Left ventricle myocardium superior (tissue), 1 donor: Measurements from ENCODE around the gene TMED6. TPM values are rescaled to one million over a fixed set of nuclear protein-coding genes. Genes with fewer than 3 reads are reported as not detected.
A peak's percentile ranks its signal among the peaks of the same experiment; 100 is the strongest.

Experiments used
- ATAC-seq: fragments of 200-7000 bp; cut with Tn5 transposase; one replicate; pipeline ENCODE4 v1.9.1; 2020; ENCODE audit warnings: mild to moderate bottlenecking, moderate library complexity
- DNase-seq: peaks from one replicate; pipeline ENCODE4 v3.0.0-alpha.2; 2020
- intact Hi-C: fragments of 100-400 bp; cut with micrococcal nuclease; formaldehyde crosslinking; loops from one replicate; pipeline ENCODE4 v1.11.0; 2022
- total RNA-seq: library from RNA; stranded (reverse); fragmentation: NEBNext Ultra II Directional; extraction: Animal tissue kit (Norgen Biotek cat#: 25700); gene quantifications from one replicate; pipeline ENCODE4 v1.2.1, GENCODE V29; 2021
- donor health status: DM: no; HTN: yes; CAD: no; lungs with severe emphysema.

TMED6 gene
- total RNA-seq, 1 donor from 2014 or later: not detected

GRCh38 chr16:69327585-69328310 is 23.8 kb downstream of the TMED6 start:
- intact Hi-C loops: no loop called here
- DNase-seq: no peak
- no peak for ATAC-seq

GRCh38 chr16:69326172-69326873 is 25.3 kb downstream of the TMED6 start:
- intact Hi-C loops: no loop called here
- DNase-seq (no peak), ATAC-seq (no peak)

- intact Hi-C loops: no loop called here
- DNase-seq (no peak), ATAC-seq (no peak)
Measured at GRCh38 chr16:69325784-69326171, 25.8 kb downstream of the TMED6 start.

- intact Hi-C loops: no loop called here
- DNase-seq (no peak), ATAC-seq (no peak)
Measured at GRCh38 chr16:69324585-69325253, 26.9 kb downstream of the TMED6 start.

- ATAC-seq: peak; percentile 71
- intact Hi-C loops: no loop called here
- peak; percentile 82 for DNase-seq
Measured at GRCh38 chr16:69324013-69324531, 27.5 kb downstream of the TMED6 start.

- intact Hi-C loops: no loop called here
- ATAC-seq (no peak), DNase-seq (no peak)
Measured at GRCh38 chr16:69323415-69323814, 28.2 kb downstream of the TMED6 start.

GRCh38 chr16:69322343-69322742 is 29.2 kb downstream of the TMED6 start:
- ATAC-seq: no peak
- no peak for DNase-seq
- intact Hi-C loops: no loop called here

GRCh38 chr16:69321080-69321479 is 30.5 kb downstream of the TMED6 start:
- ATAC-seq (no peak), DNase-seq (no peak)
- intact Hi-C loops: no loop called here

- no peak for DNase-seq
- ATAC-seq: no peak
- intact Hi-C loops: no loop called here
Measured at GRCh38 chr16:69320740-69321073, 30.9 kb downstream of the TMED6 start.

GRCh38 chr16:69319826-69320739 is 31.5 kb downstream of the TMED6 start:
- intact Hi-C loops: no loop called here
- ATAC-seq: no peak
- no peak for DNase-seq

GRCh38 chr16:69319381-69319780 is 32.2 kb downstream of the TMED6 start:
- intact Hi-C loops: no loop called here
- ATAC-seq: no peak
- DNase-seq: no peak

- ATAC-seq (no peak), DNase-seq (no peak)
- intact Hi-C loops: no loop called here
Measured at GRCh38 chr16:69318911-69319289, 32.7 kb downstream of the TMED6 start.

GRCh38 chr16:69318177-69318910 is 33.2 kb downstream of the TMED6 start:
- intact Hi-C loops: no loop called here

GRCh38 chr16:69316595-69317034 is 35.0 kb downstream of the TMED6 start:
- intact Hi-C loops: no loop called here
- no peak for ATAC-seq

More at GRCh38 chr16:69318177-69318910, 33.2 kb downstream of the TMED6 start:
- no peak for ATAC-seq
- no peak for DNase-seq

GRCh38 chr16:69315486-69316311 is 35.9 kb downstream of the TMED6 start:
- no peak for ATAC-seq
- intact Hi-C loops: no loop called here
- DNase-seq: no peak

More at GRCh38 chr16:69316595-69317034, 35.0 kb downstream of the TMED6 start:
- no peak for DNase-seq

GRCh38 chr16:69314534-69314933 is 37.1 kb downstream of the TMED6 start:
- intact Hi-C loops: no loop called here
- ATAC-seq (no peak), DNase-seq (no peak)

- DNase-seq (no peak), ATAC-seq (no peak)
- intact Hi-C loops: no loop called here
Measured at GRCh38 chr16:69313469-69313868, 38.1 kb downstream of the TMED6 start.
